NCI-H774 (cell line): ENCODE data around the gene KCNJ9.
"Not testable (repeated sequence)": the region's sequence is repeated elsewhere in the genome, so short reads cannot be mapped to it uniquely, and the experiment has no call there.

Experiments used
- DNase-seq: peaks from one replicate; lab custom pipeline; 2025; lab: John Stamatoyannopoulos, UW

KCNJ9 gene

GRCh38 chr1:160081261-160081936, at the start of gene KCNJ9:
TSS of gene KCNJ9 (plus strand) at chr1:160081538. CDS start at chr1:160084031, 2,493 bp downstream.
- no peak for DNase-seq

- DNase-seq: no peak
Observed at GRCh38 chr1:160032165-160032820, 49.0 kb upstream of the KCNJ9 start.

- no peak for DNase-seq
Observed at GRCh38 chr1:160040476-160040875, 40.9 kb upstream of the KCNJ9 start.

GRCh38 chr1:160043543-160043942, 37.8 kb upstream of the KCNJ9 start:
- no peak for DNase-seq

GRCh38 chr1:160045653-160046052, 35.7 kb upstream of the KCNJ9 start:
- DNase-seq: no peak

GRCh38 chr1:160046494-160047110, 34.7 kb upstream of the KCNJ9 start:
- DNase-seq: no peak

GRCh38 chr1:160047111-160047991, 34.0 kb upstream of the KCNJ9 start:
- no peak for DNase-seq

- DNase-seq: no peak
Observed at GRCh38 chr1:160048335-160048734, 33.0 kb upstream of the KCNJ9 start.

- no peak for DNase-seq
Observed at GRCh38 chr1:160049101-160049500, 32.2 kb upstream of the KCNJ9 start.

- DNase-seq: not testable (repeated sequence)
Observed at GRCh38 chr1:160050182-160050581, 31.2 kb upstream of the KCNJ9 start.

GRCh38 chr1:160050619-160051018, 30.7 kb upstream of the KCNJ9 start:
- DNase-seq: no peak

- DNase-seq: no peak
Observed at GRCh38 chr1:160052936-160053335, 28.4 kb upstream of the KCNJ9 start.

GRCh38 chr1:160053548-160054365, 27.6 kb upstream of the KCNJ9 start:
- no peak for DNase-seq

GRCh38 chr1:160056648-160057169, 24.6 kb upstream of the KCNJ9 start:
- DNase-seq: no peak

GRCh38 chr1:160058087-160058486, 23.3 kb upstream of the KCNJ9 start:
- DNase-seq: no peak

- DNase-seq: no peak
Observed at GRCh38 chr1:160061369-160062229, 19.7 kb upstream of the KCNJ9 start.

GRCh38 chr1:160062230-160062532, 19.2 kb upstream of the KCNJ9 start:
- DNase-seq: no peak

- no peak for DNase-seq
Observed at GRCh38 chr1:160063176-160063575, 18.2 kb upstream of the KCNJ9 start.

GRCh38 chr1:160064164-160064563, 17.2 kb upstream of the KCNJ9 start:
- DNase-seq: no peak

- no peak for DNase-seq
Observed at GRCh38 chr1:160064746-160065145, 16.6 kb upstream of the KCNJ9 start.
